Gastrocnemius medialis (tissue), 4 donors: Measurements from ENCODE around the gene MAP3K7.
"Not testable (repeated sequence)": the region's sequence is repeated elsewhere in the genome, so short reads cannot be mapped to it uniquely, and the experiment has no call there.

Experiments
- CTCF ChIP-seq, 5 experiments: fragments of 450-650 bp in 3 of 5; fragments of 200-600 bp in 2 of 5; sonication (generic) in 2 of 5; IDR thresholded peaks in 4 of 5; conservative IDR thresholded peaks in 1 of 5; 1 replicate in 4 of 5; 2 replicates in 1 of 5; pipeline ENCODE4 v1.5.1; 2016 to 2019; ENCODE audit warnings: antibody characterized with exemption in 5 of 5, mild to moderate bottlenecking in 3 of 5, moderate library complexity in 3 of 5
- POLR2A ChIP-seq, 2 donors: fragments of 450-650 bp; IDR thresholded peaks; one replicate each; pipeline ENCODE4 v1.6.1; 2017; ENCODE audit warnings: antibody characterized with exemption in 2 of 2, mild to moderate bottlenecking in 2 of 2, moderate library complexity in 2 of 2

- not testable (repeated sequence) for TF ChIP-seq CTCF (IDR thresholded peaks at IDR 0.05 in 4 of 5, conservative IDR thresholded peaks at IDR 0.05 in 1 of 5); POLR2A (IDR thresholded peaks at IDR 0.05)
Measured at GRCh38 chr6:90562341-90562740, 24.5 kb downstream of the MAP3K7 start.
